Head of caudate nucleus (tissue), 42 donors: ENCODE measurements around the gene CSMD2.
"Not testable (repeated sequence)": the region's sequence is repeated elsewhere in the genome, so short reads cannot be mapped to it uniquely, and the experiment has no call there.

Experiments
- DNase-seq, 42 donors: peaks; one replicate each; pipeline versions ENCODE4 v3.0.0 to v3.0.0-alpha.2; 2020 to 2021; ENCODE audit warnings: mixed read lengths in 7 of 42
- intact Hi-C: fragments of 100-400 bp; cut with DNase I; formaldehyde crosslinking; loops from one replicate; pipeline ENCODE4 v1.15.0; 2022

CSMD2 gene

GRCh38 chr1:34029954-34030353, 135.1 kb downstream of the CSMD2 start:
- no peak for DNase-seq
- intact Hi-C loops = no loop called here

- DNase-seq = no peak
- intact Hi-C loops = no loop called here
These were observed 135.5 kb downstream of the CSMD2 start for GRCh38 chr1:34029515-34029914.

GRCh38 chr1:34028381-34029055, 136.5 kb downstream of the CSMD2 start:
- DNase-seq = no peak
- intact Hi-C loops = no loop called here

- intact Hi-C loops = no loop called here
- no peak for DNase-seq
These were observed 139.4 kb downstream of the CSMD2 start for GRCh38 chr1:34025675-34026074.

GRCh38 chr1:34024485-34024884, 140.5 kb downstream of the CSMD2 start:
- no peak for DNase-seq
- intact Hi-C loops = no loop called here

DNA sequence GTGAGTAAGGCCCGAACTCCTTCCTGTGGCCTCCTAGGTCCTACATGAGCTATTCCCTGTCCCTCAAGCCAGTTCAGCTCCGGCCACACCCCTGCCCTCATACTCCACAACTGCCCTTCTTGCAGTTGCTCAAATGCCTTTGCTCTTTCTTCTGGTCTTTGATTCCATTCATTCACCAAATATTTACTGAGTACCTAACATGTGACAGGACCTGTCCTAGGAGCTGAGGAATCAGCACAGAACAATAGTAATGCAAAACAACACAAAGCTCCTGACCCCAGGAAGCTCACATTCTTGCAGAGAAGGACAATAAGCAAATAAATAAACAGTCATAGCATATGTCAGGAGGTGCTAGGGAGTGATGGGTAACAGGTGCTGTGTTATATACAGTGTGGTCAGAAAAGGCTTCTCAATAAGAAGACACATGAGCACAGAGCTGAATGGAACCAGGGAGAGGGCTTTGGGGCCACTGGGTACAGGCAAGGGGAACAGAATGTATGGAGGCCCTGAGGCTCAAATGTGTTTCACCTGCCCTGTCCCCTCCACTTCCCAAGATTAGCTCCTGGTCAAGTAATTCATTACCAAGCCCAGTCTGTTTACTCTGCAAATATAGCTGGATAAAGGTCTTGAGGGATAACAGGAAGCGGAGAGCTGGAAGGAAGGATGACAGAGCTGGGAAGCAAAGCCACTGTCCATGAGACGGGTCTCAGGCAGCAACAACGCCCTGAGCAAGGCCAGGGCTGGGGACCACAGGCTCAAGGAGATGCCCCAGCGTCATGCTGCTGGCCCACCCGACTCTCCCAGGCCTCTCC, 145.1 kb downstream of the CSMD2 start:
- intact Hi-C loops = no loop called here
- DNase-seq = no peak

DNA sequence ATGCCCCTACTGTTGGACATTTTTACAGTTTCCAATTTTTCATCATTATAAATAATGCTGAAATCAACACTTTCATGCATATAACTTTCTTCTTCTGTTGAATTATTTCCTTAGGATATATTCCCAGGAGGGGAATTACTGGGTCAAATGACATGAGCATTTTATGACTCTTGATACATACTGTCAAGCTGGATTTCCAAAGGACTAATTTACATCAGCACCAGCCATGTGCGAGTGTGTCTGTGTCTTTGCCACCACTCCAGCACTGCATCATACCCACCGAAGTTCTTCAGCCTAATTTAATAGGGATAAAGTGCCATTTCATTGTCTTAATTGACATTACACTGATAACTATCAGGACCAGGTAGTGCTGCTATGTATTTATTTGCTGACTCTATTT, 146.7 kb downstream of the CSMD2 start:
- intact Hi-C loops = no loop called here
- no peak for DNase-seq

GRCh38 chr1:34016281-34016680, 148.7 kb downstream of the CSMD2 start:
- DNase-seq, intact Hi-C loops: not testable (repeated sequence)

DNA sequence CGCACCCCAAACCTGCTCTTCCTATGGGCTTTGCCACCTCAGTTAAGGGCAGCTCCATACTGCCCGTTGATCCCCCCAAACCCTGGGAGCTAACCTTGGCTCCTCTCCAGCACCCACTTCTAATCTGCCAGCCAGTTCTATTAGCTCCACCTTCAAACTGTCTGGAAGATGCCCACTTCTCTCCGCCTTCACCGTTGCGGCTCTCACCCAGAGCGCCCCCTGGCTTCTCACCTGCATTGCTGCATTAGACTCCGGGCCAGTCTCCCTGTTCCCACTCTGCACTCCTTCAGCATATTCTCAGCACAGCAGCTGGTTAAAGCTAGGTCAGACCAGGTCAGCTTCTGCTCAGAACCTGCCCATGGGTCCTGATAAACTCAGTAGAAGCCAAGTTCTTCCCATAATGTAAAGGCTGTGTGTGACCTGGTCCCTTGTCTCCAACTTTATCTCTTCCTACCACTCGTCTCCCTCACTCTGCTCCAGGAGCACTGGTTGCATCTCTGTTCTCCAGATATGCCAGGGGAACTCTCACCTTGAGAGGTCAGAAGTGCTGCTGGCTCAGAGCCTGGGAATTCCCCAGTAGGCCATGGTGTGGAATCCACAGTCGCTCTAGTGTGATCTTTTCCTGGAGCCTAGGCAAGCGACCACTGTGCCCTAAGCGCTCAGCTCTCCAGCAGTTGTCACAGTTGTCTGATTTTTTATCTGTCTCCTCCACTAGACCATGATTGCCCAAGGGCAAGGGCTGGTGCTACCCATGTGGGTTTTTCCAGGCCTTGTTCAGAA, 150.9 kb downstream of the CSMD2 start:
- intact Hi-C loops = no loop called here
- DNase-seq = peak in 31 of 42 donors; percentile 6 to 72 (median 33)

- intact Hi-C loops = no loop called here
These were observed 151.9 kb downstream of the CSMD2 start for GRCh38 chr1:34013136-34013535.

GRCh38 chr1:34009340-34009985, 155.6 kb downstream of the CSMD2 start:
- no peak for DNase-seq
- intact Hi-C loops = no loop called here

More at GRCh38 chr1:34013136-34013535, 151.9 kb downstream of the CSMD2 start:
- peak in 1 of 42 donors; percentile 42 for DNase-seq

DNA sequence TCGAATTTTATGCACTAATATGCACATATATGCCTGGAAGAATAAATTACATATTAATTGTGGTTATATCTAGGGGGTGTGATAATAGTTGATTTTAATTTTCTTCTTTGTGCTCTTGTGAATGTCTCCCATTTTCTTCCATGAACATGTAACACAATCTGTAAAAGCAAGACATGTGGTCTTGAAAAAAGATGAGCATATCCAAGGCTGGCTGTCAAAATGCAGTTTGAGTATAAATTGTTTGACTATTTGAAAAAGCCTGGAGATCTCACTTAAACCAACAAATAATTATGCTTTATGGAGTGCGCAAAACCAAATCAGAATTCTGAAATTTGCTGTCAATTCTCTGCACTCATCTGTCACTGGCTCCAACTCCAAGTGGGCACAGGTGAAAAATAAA, 157.3 kb downstream of the CSMD2 start:
- no peak for DNase-seq

GRCh38 chr1:34005309-34005708, 159.7 kb downstream of the CSMD2 start:
- intact Hi-C loops = no loop called here
- DNase-seq = no peak

More for the DNA sequence above, 157.3 kb downstream of the CSMD2 start:
- intact Hi-C loops = no loop called here

DNA sequence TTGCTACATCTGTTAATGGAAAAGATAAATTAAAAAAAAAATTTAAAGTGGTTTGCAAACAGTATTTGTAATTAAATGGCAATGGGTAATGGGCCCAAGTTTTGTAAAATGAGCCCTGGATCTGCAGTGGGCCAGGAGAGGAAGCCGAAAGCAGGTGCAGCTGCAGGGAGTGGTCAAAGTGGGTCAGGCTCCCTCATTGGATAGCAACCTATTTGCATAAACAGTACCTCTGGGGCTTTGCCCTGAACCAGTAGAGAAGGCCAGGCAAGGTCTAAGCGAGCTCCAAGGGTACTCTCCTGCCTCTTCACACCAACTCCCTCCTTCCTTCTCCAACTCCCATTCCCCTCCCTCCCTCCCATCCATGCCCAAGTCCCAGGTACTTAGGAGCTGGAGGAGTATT, 162.2 kb downstream of the CSMD2 start:
- intact Hi-C loops = no loop called here
- no peak for DNase-seq

- intact Hi-C loops = no loop called here
- no peak for DNase-seq
These were observed 167.6 kb downstream of the CSMD2 start for GRCh38 chr1:33997127-33998036.

DNA sequence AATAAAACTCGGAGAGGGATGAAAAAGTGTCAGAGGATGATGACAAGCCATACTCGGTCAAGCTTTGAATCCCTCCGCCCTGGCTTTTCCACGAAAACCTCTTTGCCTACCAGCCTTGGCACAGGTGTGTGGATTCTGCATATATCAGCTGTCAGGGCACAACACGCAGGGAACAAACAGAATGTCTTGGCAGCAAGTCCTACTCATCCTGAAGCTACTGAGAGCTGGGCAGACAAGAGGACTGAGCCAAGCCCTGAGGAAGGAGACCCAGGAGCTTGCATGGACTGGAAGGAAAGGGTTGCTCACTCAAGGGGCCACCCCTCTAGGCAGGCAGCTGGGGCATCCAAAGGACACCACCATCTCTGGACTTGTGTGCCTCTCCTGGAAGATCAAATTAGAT, 168.7 kb downstream of the CSMD2 start:
- DNase-seq = no peak
- intact Hi-C loops = no loop called here

- intact Hi-C loops = no loop called here
- DNase-seq = no peak
These were observed 171.7 kb downstream of the CSMD2 start for GRCh38 chr1:33993301-33993700.

GRCh38 chr1:33990281-33990680, 174.7 kb downstream of the CSMD2 start:
- intact Hi-C loops = no loop called here
- no peak for DNase-seq
